ENCODE data around the gene ACTBL2.
"Not testable (repeated sequence)": the region's sequence is repeated elsewhere in the genome, so short reads cannot be mapped to it uniquely, and the experiment has no call there.

The ACTBL2 gene

DNA sequence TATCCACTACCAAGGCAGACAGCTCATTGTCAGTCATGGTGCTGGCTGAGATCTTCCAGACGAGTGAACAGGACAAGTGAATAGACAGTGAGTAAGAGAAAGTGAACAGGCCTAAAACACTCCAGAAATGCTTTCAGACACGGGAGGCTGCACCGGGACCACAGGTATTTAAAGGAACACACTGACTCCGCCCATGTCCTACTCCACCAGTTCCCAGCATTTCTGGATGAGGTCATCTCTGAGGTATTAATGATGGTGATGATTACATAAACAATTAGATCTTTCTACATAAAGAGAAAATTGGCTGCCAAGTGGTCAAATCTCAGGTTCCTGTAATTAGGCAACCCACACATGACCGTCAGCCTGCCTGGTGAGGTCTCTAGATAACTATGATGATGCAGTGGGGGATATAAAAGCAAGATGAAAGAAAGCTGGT is at the start of gene ACTBL2:
TSS of gene ACTBL2 (minus strand) at position 141 of the 436 bp plus-strand sequence. CDS start at position 37, 104 bp downstream.
- no peak for DNase-seq

DNA sequence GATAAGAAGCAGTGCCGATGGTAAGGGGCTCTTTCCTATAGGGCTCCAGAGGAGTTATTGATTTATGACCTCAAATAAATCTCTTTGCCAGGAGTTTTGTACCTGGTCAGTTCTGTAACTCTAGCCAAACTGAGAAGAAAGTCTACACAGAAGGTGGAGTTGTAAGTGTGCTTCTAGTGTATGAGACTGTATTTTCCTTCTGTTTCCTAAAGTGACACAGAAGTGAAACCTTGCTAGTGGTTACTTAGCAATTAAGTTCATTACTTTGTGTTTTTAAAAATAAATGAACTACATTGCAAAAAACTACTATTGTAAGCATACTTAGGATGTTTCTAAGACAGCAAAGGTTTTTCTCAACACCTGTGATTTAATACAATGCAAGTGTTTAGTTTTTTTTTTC is 48.7 kb upstream of the ACTBL2 start:
- no peak for DNase-seq

- no peak for DNase-seq
Measured at GRCh38 chr5:57529864-57530263, 47.3 kb upstream of the ACTBL2 start.

GRCh38 chr5:57527870-57528269 is 45.3 kb upstream of the ACTBL2 start:
- no peak for DNase-seq

- no peak for DNase-seq
Measured at GRCh38 chr5:57524348-57525060, 41.9 kb upstream of the ACTBL2 start.

- not testable (repeated sequence) for DNase-seq
Measured at GRCh38 chr5:57522477-57522876, 39.9 kb upstream of the ACTBL2 start.

DNA sequence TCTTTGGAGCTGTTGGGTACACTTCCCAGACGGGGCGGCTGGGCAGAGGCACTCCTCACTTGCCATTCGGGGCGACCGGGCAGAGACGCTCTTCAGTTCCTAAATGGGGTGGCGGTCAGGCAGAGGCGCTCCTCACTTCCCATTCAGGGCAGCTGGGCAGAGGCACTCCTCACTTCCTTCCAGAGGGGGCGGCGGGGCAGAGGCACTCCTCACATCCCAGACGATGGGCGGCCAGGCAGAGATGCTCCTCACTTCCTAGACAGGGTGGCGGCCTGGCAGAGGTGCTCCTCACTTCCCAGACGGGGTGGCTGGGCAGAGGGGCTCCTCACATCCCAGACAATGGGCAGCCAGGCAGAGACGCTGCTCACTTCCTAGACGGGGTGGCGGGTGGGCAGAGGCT is 35.8 kb upstream of the ACTBL2 start:
- DNase-seq, result not testable (repeated sequence)

DNA sequence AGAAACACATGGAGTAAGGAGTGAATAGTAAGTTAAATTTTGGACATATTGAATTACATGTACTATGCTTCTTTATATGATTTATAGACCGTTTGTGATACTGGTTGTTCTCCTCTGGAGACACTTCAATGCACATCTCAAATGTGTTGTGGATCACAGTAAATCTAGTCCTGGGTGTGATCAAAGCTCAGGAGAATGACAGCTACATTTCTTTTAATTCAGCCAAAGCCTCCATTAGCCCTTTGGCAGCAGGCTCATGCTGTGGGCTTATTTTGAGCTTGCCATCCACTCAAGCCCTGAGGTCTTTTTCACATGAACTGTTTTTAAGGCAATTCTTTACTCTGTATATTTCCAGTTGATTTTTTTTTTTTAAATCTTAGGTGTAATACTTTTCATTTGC is 34.6 kb upstream of the ACTBL2 start:
- DNase-seq, result no peak

DNA sequence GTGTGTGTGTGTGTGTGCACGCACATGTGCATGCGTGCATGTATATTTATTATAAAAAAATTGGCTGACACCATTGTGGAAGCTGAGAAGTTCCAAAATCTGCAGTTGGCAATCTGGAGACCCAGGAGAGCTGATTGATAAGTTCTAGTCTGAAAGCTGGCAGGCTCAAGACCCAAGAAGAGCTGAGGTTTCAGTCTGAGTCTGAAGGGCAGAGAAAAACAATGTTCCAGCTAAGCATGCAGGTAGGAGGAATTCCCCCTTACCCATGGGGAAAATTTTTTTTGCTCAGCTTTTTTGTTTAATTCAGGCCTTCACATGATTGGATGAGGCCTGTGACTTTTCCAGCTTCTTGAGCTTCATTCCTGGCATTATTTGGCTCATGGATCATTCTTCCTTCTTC is 31.2 kb upstream of the ACTBL2 start:
- no peak for DNase-seq

- no peak for DNase-seq
Measured at GRCh38 chr5:57511321-57511720, 28.7 kb upstream of the ACTBL2 start.

DNA sequence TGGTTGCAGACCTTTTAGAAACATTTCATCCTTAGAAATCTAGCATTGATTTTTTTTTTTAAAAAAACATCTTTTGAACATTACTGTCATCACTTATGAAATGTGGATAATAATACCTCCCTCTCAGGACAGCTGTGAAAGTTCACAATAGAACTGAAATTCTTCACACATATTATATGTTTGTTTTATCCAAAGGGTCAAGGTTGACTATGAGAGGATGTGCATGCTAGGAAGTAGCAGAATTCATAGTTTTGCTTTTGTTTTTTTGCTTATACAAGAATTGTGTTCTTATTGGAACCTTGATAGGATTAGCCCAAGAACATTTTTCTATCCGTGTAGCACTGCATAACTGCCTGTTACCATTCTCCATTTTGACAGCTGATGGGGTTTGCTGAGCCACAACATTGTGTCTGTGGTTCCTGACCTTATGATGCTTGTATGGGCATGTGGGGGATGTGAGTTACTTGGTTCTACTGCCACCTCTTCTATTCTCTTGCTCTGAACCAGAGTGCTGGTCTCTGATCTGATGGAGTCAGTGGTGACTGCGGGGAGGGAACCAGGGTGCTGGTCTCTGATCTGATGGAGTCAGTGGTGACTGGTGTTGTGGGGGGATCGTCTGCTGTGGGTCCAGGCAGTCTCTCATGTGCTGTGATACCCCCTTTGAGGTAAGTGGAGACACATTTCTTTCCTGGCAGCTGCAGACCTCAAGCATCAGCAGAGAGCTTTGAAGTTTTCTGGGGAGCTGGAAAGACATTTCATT is 27.1 kb upstream of the ACTBL2 start:
- no peak for DNase-seq

DNA sequence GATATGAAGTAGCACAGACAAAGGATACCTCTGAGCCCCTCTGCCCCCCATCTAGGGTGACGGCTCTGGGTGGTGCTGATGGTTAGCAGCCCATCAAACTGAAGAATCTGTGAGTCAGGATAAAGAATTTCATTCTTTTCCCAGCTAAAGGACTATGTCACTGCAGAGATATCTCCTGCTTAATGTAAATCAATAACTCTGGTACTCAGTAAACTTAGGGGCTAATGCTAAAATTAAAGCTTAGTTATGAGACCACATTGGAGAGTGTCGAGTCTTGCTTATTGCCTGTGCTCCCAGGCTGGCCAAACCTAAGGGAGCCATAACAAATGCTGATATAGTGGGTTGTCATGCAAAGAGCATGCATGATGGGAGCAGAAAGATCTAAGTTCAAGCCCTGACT is 25.6 kb upstream of the ACTBL2 start:
- DNase-seq, result no peak

DNA sequence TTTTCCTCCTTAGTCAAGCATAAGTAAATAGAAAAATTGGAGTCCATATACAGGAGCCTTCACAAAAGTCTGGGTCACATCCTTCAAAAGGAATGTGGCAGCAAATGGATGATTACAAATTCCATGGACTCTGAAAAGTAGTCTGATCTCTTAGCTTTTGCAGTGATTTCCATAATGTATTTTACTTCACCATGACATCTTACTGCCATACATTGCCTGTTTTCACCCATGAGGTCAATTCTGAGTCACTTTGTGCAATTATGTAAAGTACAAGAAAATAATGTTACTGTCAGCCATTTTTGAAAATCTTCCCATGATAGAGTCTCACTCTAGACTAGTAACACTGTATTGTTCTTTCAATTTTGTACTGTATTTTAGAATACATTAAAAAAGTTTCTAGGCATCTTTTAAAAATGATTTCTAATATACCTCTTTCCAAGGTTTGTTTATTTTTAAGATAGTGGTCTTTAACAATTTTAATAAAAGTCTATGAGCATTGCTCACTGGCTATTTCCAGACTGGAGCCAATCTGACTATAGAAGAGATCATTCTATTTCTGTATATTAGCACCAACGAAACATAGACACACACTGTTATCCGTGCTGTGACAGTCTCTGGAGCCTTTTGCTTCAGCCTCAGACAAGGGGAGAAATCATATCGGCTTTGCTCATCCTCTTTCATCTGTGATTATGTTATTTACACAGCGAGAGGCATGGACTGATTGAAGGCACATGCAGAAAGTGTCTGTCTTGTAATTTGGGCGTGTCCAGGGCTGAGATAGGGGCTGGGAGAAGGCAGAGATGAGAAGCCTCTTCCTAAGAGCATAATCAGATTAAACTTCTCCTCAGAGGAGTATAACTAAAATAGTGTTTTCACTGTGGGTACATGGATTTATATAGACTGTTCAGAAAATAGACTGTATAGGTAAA is 22.9 kb upstream of the ACTBL2 start:
- DNase-seq, result no peak

- DNase-seq, result no peak
Measured at GRCh38 chr5:57504357-57504756, 21.7 kb upstream of the ACTBL2 start.

GRCh38 chr5:57503433-57503832 is 20.8 kb upstream of the ACTBL2 start:
- DNase-seq, result no peak

GRCh38 chr5:57501414-57502201 is 19.0 kb upstream of the ACTBL2 start:
- peak; percentile 14 for DNase-seq

DNA sequence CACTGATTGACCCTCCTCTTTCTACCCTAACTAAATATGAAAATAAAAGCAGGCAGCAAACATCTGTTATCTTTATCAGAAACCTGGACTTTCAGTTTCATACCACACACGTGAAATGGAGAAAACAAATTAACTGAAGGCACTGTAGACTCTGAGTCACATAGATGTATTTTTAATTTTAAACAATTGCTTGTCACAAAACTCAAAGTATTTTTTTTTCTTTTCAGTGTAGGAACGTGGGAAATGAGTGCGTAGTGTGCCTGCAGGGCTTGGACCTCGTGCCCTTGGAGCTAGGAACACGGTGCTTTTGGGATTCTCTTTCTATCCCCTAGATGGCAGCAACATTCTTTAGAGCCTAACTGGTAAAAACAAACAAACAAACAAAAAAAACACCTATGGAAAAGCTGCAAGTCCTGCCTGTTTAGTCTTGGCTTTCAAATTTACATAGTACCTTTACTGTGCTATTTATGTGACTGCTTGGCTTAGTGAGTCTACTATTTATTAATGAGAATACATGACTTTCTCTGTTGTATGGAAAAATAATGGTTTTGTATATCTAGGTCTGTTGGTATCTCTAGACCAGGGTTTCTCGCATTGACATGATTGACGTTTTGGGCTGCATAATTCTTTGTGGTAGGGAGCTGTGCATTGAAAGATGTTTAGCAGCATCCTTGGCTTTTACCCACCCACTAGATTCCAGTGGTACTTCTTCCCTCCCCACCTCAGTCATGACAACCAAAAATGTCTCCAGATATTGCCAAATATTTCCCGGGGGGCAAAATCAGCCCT is 16.8 kb upstream of the ACTBL2 start:
- DNase-seq, result peak; percentile 39

- DNase-seq, result no peak
Measured at GRCh38 chr5:57497733-57498132, 15.1 kb upstream of the ACTBL2 start.

GRCh38 chr5:57495285-57496086 is 12.9 kb upstream of the ACTBL2 start:
- DNase-seq, result no peak

Measured in NCI-H446 treated with DMSO at 0.1 percent for 48 hours (cell line).